ENCODE measurements around the gene RPTOR.

Gene RPTOR

GRCh38 chr17:80729016-80729415 is 184.4 kb downstream of the RPTOR start:
- in situ Hi-C loops (cut with MboI; ENCODE audit: low sequenced_read_pairs, unreplicated experiment) = no loop called here
- no peak for DNase-seq (ENCODE audit: low spot score)

GRCh38 chr17:80729761-80730160 is 185.1 kb downstream of the RPTOR start:
- in situ Hi-C loops (cut with MboI; ENCODE audit: low sequenced_read_pairs, unreplicated experiment) = no loop called here
- DNase-seq (ENCODE audit: low spot score) = no peak
- TF ChIP-seq CTCF (IDR thresholded peaks at IDR 0.05; ENCODE audit: borderline replicate concordance, control extremely low read depth, extremely low read depth, insufficient read depth, missing control alignments) = no peak

More at GRCh38 chr17:80729016-80729415, 184.4 kb downstream of the RPTOR start:
- TF ChIP-seq CTCF (IDR thresholded peaks at IDR 0.05; ENCODE audit: borderline replicate concordance, control extremely low read depth, extremely low read depth, insufficient read depth, missing control alignments) = no peak

GRCh38 chr17:80730739-80731138 is 186.1 kb downstream of the RPTOR start:
- in situ Hi-C loops (cut with MboI; ENCODE audit: low sequenced_read_pairs, unreplicated experiment) = no loop called here
- no peak for DNase-seq (ENCODE audit: low spot score)

GRCh38 chr17:80731323-80731722 is 186.7 kb downstream of the RPTOR start:
- no peak for TF ChIP-seq CTCF (IDR thresholded peaks at IDR 0.05; ENCODE audit: borderline replicate concordance, control extremely low read depth, extremely low read depth, insufficient read depth, missing control alignments)
- in situ Hi-C loops (cut with MboI; ENCODE audit: low sequenced_read_pairs, unreplicated experiment) = no loop called here
- DNase-seq (ENCODE audit: low spot score) = no peak

More at GRCh38 chr17:80730739-80731138, 186.1 kb downstream of the RPTOR start:
- TF ChIP-seq CTCF (IDR thresholded peaks at IDR 0.05; ENCODE audit: borderline replicate concordance, control extremely low read depth, extremely low read depth, insufficient read depth, missing control alignments) = no peak

- TF ChIP-seq CTCF (IDR thresholded peaks at IDR 0.05; ENCODE audit: borderline replicate concordance, control extremely low read depth, extremely low read depth, insufficient read depth, missing control alignments) = no peak
- DNase-seq (ENCODE audit: low spot score) = no peak
- in situ Hi-C loops (cut with MboI; ENCODE audit: low sequenced_read_pairs, unreplicated experiment) = no loop called here
Observed at GRCh38 chr17:80732268-80732667, 187.6 kb downstream of the RPTOR start.

- in situ Hi-C loops (cut with MboI; ENCODE audit: low sequenced_read_pairs, unreplicated experiment) = no loop called here
- DNase-seq (ENCODE audit: low spot score) = peak; percentile 84
Observed at GRCh38 chr17:80737106-80738019, 192.7 kb downstream of the RPTOR start.

More at GRCh38 chr17:80737106-80738019, 192.7 kb downstream of the RPTOR start:
- peak; percentile 24 for TF ChIP-seq CTCF (IDR thresholded peaks at IDR 0.05; ENCODE audit: borderline replicate concordance, control extremely low read depth, extremely low read depth, insufficient read depth, missing control alignments)

All from GM13976 (cell line).